Activated CD4-positive, alpha-beta T cell treated with anti-CD3 and anti-CD28 coated beads, Interleukin-2, amount 50 U/mL, for 4 hours (primary cell): Measurements from ENCODE around the gene TLE7.
A peak's percentile ranks its signal among the peaks of the same experiment; 100 is the strongest.

Source experiments
- DNase-seq, 2 experiments: peaks; one replicate each; pipeline ENCODE4 v3.0.0-alpha.2; 2020

The TLE7 gene

GRCh38 chr16:71412270-71413160 is 29.3 kb downstream of the TLE7 start:
- peak; percentile 53 to 57 for DNase-seq

- DNase-seq, result no peak
Measured at GRCh38 chr16:71410146-71410545, 31.7 kb downstream of the TLE7 start.

- no peak for DNase-seq
Measured at GRCh38 chr16:71409011-71409775, 32.7 kb downstream of the TLE7 start.

- DNase-seq, result no peak
Measured at GRCh38 chr16:71408536-71408935, 33.3 kb downstream of the TLE7 start.

- DNase-seq, result no peak
Measured at GRCh38 chr16:71407731-71408130, 34.1 kb downstream of the TLE7 start.

- DNase-seq, result no peak
Measured at GRCh38 chr16:71406724-71407123, 35.1 kb downstream of the TLE7 start.

- no peak for DNase-seq
Measured at GRCh38 chr16:71406316-71406715, 35.5 kb downstream of the TLE7 start.

- no peak for DNase-seq
Measured at GRCh38 chr16:71404364-71404763, 37.5 kb downstream of the TLE7 start.

- DNase-seq, result no peak
Measured at GRCh38 chr16:71402674-71403073, 39.2 kb downstream of the TLE7 start.

- no peak for DNase-seq
Measured at GRCh38 chr16:71402007-71402406, 39.8 kb downstream of the TLE7 start.

- no peak for DNase-seq
Measured at GRCh38 chr16:71399801-71400563, 41.9 kb downstream of the TLE7 start.

- DNase-seq, result no peak
Measured at GRCh38 chr16:71396594-71396993, 45.3 kb downstream of the TLE7 start.

GRCh38 chr16:71389330-71389729 is 52.5 kb downstream of the TLE7 start:
- DNase-seq, result no peak

GRCh38 chr16:71387045-71387871 is 54.6 kb downstream of the TLE7 start:
- no peak for DNase-seq

- DNase-seq, result no peak
Measured at GRCh38 chr16:71384073-71384724, 57.7 kb downstream of the TLE7 start.

GRCh38 chr16:71383054-71383773 is 58.6 kb downstream of the TLE7 start:
- no peak for DNase-seq

- no peak for DNase-seq
Measured at GRCh38 chr16:71380831-71381230, 61.0 kb downstream of the TLE7 start.
